Measurements from ENCODE around the gene CBLB. TPM values are rescaled to one million over a fixed set of nuclear protein-coding genes. Genes with fewer than 3 reads are reported as not detected.

The CBLB gene
- total RNA-seq, 1 experiment from 2014 or later = 8.6 TPM

DNA sequence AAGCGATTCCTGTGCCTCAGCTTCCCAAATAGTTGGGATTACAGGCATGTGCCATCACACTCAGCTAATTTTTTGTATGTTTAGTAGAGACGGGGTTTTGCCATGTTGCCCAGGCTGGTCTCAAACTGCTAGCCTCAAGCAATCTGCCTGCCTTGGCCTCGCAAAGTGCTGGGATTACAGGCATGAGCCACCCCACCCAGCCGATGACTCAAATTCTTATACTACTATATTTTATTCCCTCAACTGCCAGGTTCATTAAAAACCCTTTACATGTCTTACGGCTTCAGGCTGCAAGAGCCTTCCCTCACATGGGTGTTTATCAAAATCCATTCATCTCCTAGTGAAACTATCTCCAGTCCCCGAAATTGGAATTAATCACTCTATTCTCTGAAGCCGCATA, 63.4 kb downstream of the CBLB start:
- in situ Hi-C loops (cut with HindIII; ENCODE audit: low pct_unique_long_range_greater_than_20kb, low sequenced_read_pairs) (no loop called here), intact Hi-C loops (cut with micrococcal nuclease; ENCODE audit: unreplicated experiment) (loop anchor here (10.0 kb wide), 1 partner anchor 59 kb away; the partner anchor contains the start of gene CBLB)
- BruUV-seq (replicated peaks) = no TSS peak
- Histone ChIP-seq H3K9me3 (ENCODE audit: control insufficient read depth, insufficient read depth, low read depth, low read length) (no peaks in the 10 kb centered on the region), H3K4me3 (ENCODE audit: low read depth in 2 of 2, low read length in 2 of 2) (no peak overlapping the region), H3K36me3 (ENCODE audit: control insufficient read depth, insufficient read depth, low read length) (no peaks in the 10 kb centered on the region), H3K4me1 (ENCODE audit: control insufficient read depth, insufficient read depth, low read length) (no peaks in the 10 kb centered on the region), H3K27me3 (ENCODE audit: control insufficient read depth, insufficient read depth, low read length) (no peaks in the 10 kb centered on the region), H3K27ac (ENCODE audit: low read length) (no peak overlapping the region)
- ATAC-seq = no peak
- CTCF ChIA-PET = no interaction called here
- TF ChIP-seq, protein P1, sequence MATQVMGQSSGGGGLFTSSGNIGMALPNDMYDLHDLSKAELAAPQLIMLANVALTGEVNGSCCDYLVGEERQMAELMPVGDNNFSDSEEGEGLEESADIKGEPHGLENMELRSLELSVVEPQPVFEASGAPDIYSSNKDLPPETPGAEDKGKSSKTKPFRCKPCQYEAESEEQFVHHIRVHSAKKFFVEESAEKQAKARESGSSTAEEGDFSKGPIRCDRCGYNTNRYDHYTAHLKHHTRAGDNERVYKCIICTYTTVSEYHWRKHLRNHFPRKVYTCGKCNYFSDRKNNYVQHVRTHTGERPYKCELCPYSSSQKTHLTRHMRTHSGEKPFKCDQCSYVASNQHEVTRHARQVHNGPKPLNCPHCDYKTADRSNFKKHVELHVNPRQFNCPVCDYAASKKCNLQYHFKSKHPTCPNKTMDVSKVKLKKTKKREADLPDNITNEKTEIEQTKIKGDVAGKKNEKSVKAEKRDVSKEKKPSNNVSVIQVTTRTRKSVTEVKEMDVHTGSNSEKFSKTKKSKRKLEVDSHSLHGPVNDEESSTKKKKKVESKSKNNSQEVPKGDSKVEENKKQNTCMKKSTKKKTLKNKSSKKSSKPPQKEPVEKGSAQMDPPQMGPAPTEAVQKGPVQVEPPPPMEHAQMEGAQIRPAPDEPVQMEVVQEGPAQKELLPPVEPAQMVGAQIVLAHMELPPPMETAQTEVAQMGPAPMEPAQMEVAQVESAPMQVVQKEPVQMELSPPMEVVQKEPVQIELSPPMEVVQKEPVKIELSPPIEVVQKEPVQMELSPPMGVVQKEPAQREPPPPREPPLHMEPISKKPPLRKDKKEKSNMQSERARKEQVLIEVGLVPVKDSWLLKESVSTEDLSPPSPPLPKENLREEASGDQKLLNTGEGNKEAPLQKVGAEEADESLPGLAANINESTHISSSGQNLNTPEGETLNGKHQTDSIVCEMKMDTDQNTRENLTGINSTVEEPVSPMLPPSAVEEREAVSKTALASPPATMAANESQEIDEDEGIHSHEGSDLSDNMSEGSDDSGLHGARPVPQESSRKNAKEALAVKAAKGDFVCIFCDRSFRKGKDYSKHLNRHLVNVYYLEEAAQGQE (IDR thresholded peaks at IDR 0.05; ENCODE audit: insufficient read depth in 1 of 2, low read depth in 2 of 2, low read length in 1 of 2) = no peak
- TF ChIP-seq, protein P2, sequence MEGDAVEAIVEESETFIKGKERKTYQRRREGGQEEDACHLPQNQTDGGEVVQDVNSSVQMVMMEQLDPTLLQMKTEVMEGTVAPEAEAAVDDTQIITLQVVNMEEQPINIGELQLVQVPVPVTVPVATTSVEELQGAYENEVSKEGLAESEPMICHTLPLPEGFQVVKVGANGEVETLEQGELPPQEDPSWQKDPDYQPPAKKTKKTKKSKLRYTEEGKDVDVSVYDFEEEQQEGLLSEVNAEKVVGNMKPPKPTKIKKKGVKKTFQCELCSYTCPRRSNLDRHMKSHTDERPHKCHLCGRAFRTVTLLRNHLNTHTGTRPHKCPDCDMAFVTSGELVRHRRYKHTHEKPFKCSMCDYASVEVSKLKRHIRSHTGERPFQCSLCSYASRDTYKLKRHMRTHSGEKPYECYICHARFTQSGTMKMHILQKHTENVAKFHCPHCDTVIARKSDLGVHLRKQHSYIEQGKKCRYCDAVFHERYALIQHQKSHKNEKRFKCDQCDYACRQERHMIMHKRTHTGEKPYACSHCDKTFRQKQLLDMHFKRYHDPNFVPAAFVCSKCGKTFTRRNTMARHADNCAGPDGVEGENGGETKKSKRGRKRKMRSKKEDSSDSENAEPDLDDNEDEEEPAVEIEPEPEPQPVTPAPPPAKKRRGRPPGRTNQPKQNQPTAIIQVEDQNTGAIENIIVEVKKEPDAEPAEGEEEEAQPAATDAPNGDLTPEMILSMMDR (IDR thresholded peaks at IDR 0.05) = no peak
- TF ChIP-seq SIN3A (IDR thresholded peaks at IDR 0.05; ENCODE audit: borderline replicate concordance, insufficient read depth, low read depth, low read length) (no peak), POLR2AphosphoS5 (IDR thresholded peaks at IDR 0.05; ENCODE audit: low read depth, low read length) (no peak), TCF7L2 (IDR thresholded peaks at IDR 0.05; ENCODE audit: low read depth, low read length) (no peak)
- POLR2A ChIA-PET = no interaction called here
- no peak for DNase-seq (ENCODE audit: low read depth, low spot score)

DNA sequence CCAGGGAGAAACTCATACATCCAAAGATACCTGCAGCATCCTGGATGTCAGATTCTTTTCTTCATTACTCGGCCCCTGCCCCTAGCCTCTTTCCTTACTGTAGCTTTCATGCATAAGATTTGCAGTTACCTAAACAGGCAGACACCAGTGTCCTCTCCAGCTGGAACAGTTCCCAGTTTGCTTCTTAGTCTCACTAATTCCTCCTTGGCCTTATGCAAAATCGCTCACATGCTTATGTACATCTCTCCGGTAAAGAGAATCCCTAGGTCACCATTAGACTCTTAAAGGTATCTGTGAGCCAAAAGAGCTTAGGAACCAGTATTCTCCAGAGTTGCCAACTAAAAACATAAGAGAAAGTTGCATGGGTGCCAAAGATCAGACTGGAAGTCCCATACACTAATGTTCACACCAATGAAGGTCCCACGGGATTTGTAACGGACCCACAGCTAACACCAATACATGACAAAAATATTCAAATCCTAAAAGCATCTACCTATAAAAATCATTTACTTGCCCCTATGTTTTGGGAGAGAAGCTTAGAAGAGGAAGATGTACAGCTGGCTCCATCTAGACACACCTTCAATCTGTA, 66.6 kb downstream of the CBLB start:
- ChIA-PET POLR2A (no interaction called here), CTCF (no interaction called here)
- in situ Hi-C loops (cut with HindIII; ENCODE audit: low pct_unique_long_range_greater_than_20kb, low sequenced_read_pairs) = no loop called here
- Histone ChIP-seq H3K27me3 (ENCODE audit: control insufficient read depth, insufficient read depth, low read length) (no peaks in the 10 kb centered on the region), H3K9me3 (ENCODE audit: control insufficient read depth, insufficient read depth, low read depth, low read length) (no peaks in the 10 kb centered on the region), H3K4me3 (ENCODE audit: low read depth in 2 of 2, low read length in 2 of 2) (no peak overlapping the region), H3K27ac (ENCODE audit: low read length) (no peak overlapping the region), H3K36me3 (ENCODE audit: control insufficient read depth, insufficient read depth, low read length) (no peaks in the 10 kb centered on the region), H3K4me1 (ENCODE audit: control insufficient read depth, insufficient read depth, low read length) (no peaks in the 10 kb centered on the region)
- BruUV-seq (replicated peaks) = no TSS peak
- DNase-seq (ENCODE audit: low read depth, low spot score) = no peak
- intact Hi-C loops (cut with micrococcal nuclease; ENCODE audit: unreplicated experiment) = loop anchor here (10.0 kb wide), 1 partner anchor 63 kb away; the partner anchor contains the start of gene CBLB
- no peak for ATAC-seq
- TF ChIP-seq, protein P1 (IDR thresholded peaks at IDR 0.05; ENCODE audit: insufficient read depth in 1 of 2, low read depth in 2 of 2, low read length in 1 of 2) = no peak
- TF ChIP-seq TCF7L2 (IDR thresholded peaks at IDR 0.05; ENCODE audit: low read depth, low read length) = no peak
- no peak for TF ChIP-seq SIN3A (IDR thresholded peaks at IDR 0.05; ENCODE audit: borderline replicate concordance, insufficient read depth, low read depth, low read length)
- TF ChIP-seq, protein P2 (IDR thresholded peaks at IDR 0.05) = no peak
- TF ChIP-seq POLR2AphosphoS5 (IDR thresholded peaks at IDR 0.05; ENCODE audit: low read depth, low read length) = no peak
